HepG2 (cell line): ENCODE results near the gene ZC3H15. TPM values are rescaled to one million over a fixed set of nuclear protein-coding genes. Genes with fewer than 3 reads are reported as not detected.
A peak's percentile ranks its signal among the peaks of the same experiment; 100 is the strongest.

ENCODE experiments used
- ARID2 ChIP-seq: sonication (generic); formaldehyde crosslinking; IDR thresholded peaks from 2 replicates; pipeline ENCODE4 v1.8.1; 2022; ENCODE audit warnings: mild to moderate bottlenecking, missing genetic modification reagents, borderline replicate concordance
- GTF3A ChIP-seq: sonication (generic); formaldehyde crosslinking; conservative IDR thresholded peaks from 2 replicates; pipeline ENCODE4 v1.4.0; 2020; ENCODE audit warnings: mild to moderate bottlenecking, missing genetic modification reagents
- HOXA5 ChIP-seq: sonication (generic); formaldehyde crosslinking; IDR thresholded peaks from 2 replicates; pipeline ENCODE4 v1.4.0; 2020; ENCODE audit warnings: missing genetic modification reagents
- IRF2 ChIP-seq: IDR thresholded peaks from 2 replicates; pipeline ENCODE4 v1.6.1; 2018; ENCODE audit warnings: missing genetic modification reagents, missing compliant biosample characterization
- JUND ChIP-seq: sonication (generic); formaldehyde crosslinking; IDR thresholded peaks from 2 replicates; pipeline ENCODE4 v1.8.0; 2022; ENCODE audit warnings: mild to moderate bottlenecking, missing genetic modification reagents
- MIER3 ChIP-seq: IDR thresholded peaks from 2 replicates; pipeline ENCODE4 v1.6.1; 2016; ENCODE audit warnings: missing compliant biosample characterization, borderline replicate concordance
- MTA1 ChIP-seq: sonication (generic); formaldehyde crosslinking; IDR thresholded peaks from 2 replicates; pipeline ENCODE4 v1.4.0; 2020; ENCODE audit warnings: missing genetic modification reagents, mild to moderate bottlenecking, borderline replicate concordance
- NCOR1 ChIP-seq: fragments of 200-600 bp; sonication (generic); IDR thresholded peaks from 2 replicates; pipeline ENCODE4 v1.7.0; 2017; ENCODE audit warnings: antibody characterized with exemption, low read length, borderline replicate concordance
- NRL ChIP-seq: sonication (generic); formaldehyde crosslinking; IDR thresholded peaks from 2 replicates; pipeline ENCODE4 v1.5.0; 2020; ENCODE audit warnings: missing genetic modification reagents, mild to moderate bottlenecking, moderate library complexity, borderline replicate concordance
- PPARG ChIP-seq: conservative IDR thresholded peaks from 2 replicates; pipeline ENCODE4 v1.6.1; 2016; ENCODE audit warnings: missing biosample characterization, missing genetic modification reagents
- RBM22 ChIP-seq: fragments of 200-400 bp; formaldehyde crosslinking; optimal IDR thresholded peaks from 2 replicates; pipeline ENCODE3; 2017; ENCODE audit warnings: mild to moderate bottlenecking, low read length, moderate library complexity
- REPIN1 ChIP-seq: sonication (generic); formaldehyde crosslinking; IDR thresholded peaks from 2 replicates; pipeline ENCODE4 v1.8.0; 2022; ENCODE audit warnings: missing genetic modification reagents, low read depth, mild to moderate bottlenecking, borderline replicate concordance
- TCF7L2 ChIP-seq: IDR thresholded peaks from 2 replicates; pipeline ENCODE4 v1.6.1; 2011; ENCODE audit warnings: mild to moderate bottlenecking, low read depth, low read length, moderate library complexity
- THAP11 ChIP-seq: IDR thresholded peaks from 2 replicates; pipeline ENCODE4 v1.6.1; 2016; ENCODE audit warnings: missing biosample characterization, missing genetic modification reagents
- ZC3H4 ChIP-seq: sonication (generic); formaldehyde crosslinking; IDR thresholded peaks from 2 replicates; pipeline ENCODE4 v1.4.0; 2020; ENCODE audit warnings: missing genetic modification reagents, borderline replicate concordance
- ZNF264 ChIP-seq: sonication (generic); formaldehyde crosslinking; IDR thresholded peaks from 2 replicates; pipeline ENCODE4 v1.4.0; 2020; ENCODE audit warnings: missing genetic modification reagents
- ZNF564 ChIP-seq: sonication (generic); formaldehyde crosslinking; IDR thresholded peaks from 2 replicates; pipeline ENCODE4 v1.8.1; 2023; ENCODE audit warnings: mild to moderate bottlenecking, missing genetic modification reagents
- polyA plus RNA-seq, 8 experiments: library from polyadenylated mRNA; depleted of rRNA in 3 of 8; stranded (reverse) in 7 of 8; unstranded in 1 of 8; fragments of >200 nt; fragmentation: Illumina TruSeq in 4 of 8; extraction: Trizol in 4 of 8; gene quantifications; 2 replicates each; pipeline versions ENCODE4 v1.2.1 to v1.2.3, GENCODE V29; 2011 to 2016; ENCODE audit warnings: low read depth in 4 of 8, missing spikeins in 1 of 8, mixed read lengths in 1 of 8; ENCODE audit not compliant: insufficient read depth in 1 of 8
- total RNA-seq, 5 experiments: library from RNA; depleted of rRNA; stranded (reverse); fragments of >200 nt; fragmentation: Illumina TruSeq; extraction: Trizol; gene quantifications; 2 replicates each; pipeline ENCODE4 v1.2.3, GENCODE V29; 2016; ENCODE audit warnings: low read depth in 1 of 5
- TF ChIP-seq, protein P1 (sequence below): sonication (generic); formaldehyde crosslinking; IDR thresholded peaks from 2 replicates; pipeline ENCODE4 v1.4.0; 2020; ENCODE audit warnings: missing genetic modification reagents; ENCODE audit errors: not compliant biosample characterization
- TF ChIP-seq, protein P2 (sequence below): sonication (generic); formaldehyde crosslinking; IDR thresholded peaks from 2 replicates; pipeline ENCODE4 v1.4.0; 2020; ENCODE audit warnings: low read depth, missing genetic modification reagents
- TF ChIP-seq, protein P3 (sequence below): sonication (generic); formaldehyde crosslinking; IDR thresholded peaks from 2 replicates; pipeline ENCODE4 v1.8.0; 2022; ENCODE audit warnings: mild to moderate bottlenecking, missing genetic modification reagents, moderate library complexity
- TF ChIP-seq, protein P4 (sequence below): sonication (generic); formaldehyde crosslinking; IDR thresholded peaks from 2 replicates; pipeline ENCODE4 v1.9.0; 2021; ENCODE audit warnings: missing genetic modification reagents, borderline replicate concordance
- TF ChIP-seq, protein P5 (sequence below): sonication (generic); formaldehyde crosslinking; IDR thresholded peaks from 2 replicates; pipeline ENCODE4 v1.4.0; 2020; ENCODE audit warnings: mild to moderate bottlenecking, missing genetic modification reagents, borderline replicate concordance

ZC3H15 gene
- total and polyA plus RNA-seq, 2 of the 13 experiments (the other 11 are each of a cell fraction or from before 2014, with no cell fraction given), result 84.6 to 168 TPM

DNA sequence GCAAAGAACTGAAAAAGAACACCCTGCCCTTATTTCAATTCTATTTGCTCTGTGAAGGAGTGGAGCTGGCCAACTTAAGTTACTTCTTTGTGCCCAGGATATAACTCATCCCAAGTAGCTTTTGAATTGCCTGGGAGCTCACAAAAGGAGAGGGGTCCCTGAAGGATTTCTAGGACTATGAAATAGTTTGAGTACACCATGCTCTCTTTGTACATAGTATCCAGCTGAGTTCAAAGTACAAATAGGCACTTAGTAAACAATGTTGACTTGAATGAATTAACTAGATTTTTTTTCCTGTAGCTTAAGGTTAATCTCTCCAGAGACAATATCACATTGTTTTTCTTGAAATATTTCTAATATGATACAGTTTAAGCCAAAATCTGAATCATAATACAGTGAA, 47.7 kb downstream of the ZC3H15 start (continued):
- TF ChIP-seq NCOR1 (peak; percentile 86; the same call in 1 of the 2 replicates), ZC3H4 (no peak), TCF7L2 (no peak), PPARG (peak; percentile 82), ZNF264 (0 out of 2 replicates have a peak, but pooled peaks have one; percentile 14), GTF3A (CRISPR knock-in tag) (0 out of 2 replicates have a peak, but pooled peaks have one; percentile 36), MIER3 (CRISPR knock-in tag) (0 out of 2 replicates have a peak, but pooled peaks have one; percentile 30), ARID2 (CRISPR knock-in tag) (no peak), IRF2 (CRISPR knock-in tag) (peak; percentile 35; the same call in 1 of the 2 replicates), REPIN1 (CRISPR knock-in tag) (no peak), RBM22 (no peak), HOXA5 (CRISPR knock-in tag) (no peak), JUND (no peak), MTA1 (CRISPR knock-in tag) (no peak), THAP11 (CRISPR knock-in tag) (0 out of 2 replicates have a peak, but pooled peaks have one; percentile 26), ZNF564 (no peak), NRL (CRISPR knock-in tag) (no peak)
- TF ChIP-seq, protein P1, sequence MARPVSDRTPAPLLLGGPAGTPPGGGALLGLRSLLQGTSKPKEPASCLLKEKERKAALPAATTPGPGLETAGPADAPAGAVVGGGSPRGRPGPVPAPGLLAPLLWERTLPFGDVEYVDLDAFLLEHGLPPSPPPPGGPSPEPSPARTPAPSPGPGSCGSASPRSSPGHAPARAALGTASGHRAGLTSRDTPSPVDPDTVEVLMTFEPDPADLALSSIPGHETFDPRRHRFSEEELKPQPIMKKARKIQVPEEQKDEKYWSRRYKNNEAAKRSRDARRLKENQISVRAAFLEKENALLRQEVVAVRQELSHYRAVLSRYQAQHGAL, result no peak
- TF ChIP-seq, protein P2, sequence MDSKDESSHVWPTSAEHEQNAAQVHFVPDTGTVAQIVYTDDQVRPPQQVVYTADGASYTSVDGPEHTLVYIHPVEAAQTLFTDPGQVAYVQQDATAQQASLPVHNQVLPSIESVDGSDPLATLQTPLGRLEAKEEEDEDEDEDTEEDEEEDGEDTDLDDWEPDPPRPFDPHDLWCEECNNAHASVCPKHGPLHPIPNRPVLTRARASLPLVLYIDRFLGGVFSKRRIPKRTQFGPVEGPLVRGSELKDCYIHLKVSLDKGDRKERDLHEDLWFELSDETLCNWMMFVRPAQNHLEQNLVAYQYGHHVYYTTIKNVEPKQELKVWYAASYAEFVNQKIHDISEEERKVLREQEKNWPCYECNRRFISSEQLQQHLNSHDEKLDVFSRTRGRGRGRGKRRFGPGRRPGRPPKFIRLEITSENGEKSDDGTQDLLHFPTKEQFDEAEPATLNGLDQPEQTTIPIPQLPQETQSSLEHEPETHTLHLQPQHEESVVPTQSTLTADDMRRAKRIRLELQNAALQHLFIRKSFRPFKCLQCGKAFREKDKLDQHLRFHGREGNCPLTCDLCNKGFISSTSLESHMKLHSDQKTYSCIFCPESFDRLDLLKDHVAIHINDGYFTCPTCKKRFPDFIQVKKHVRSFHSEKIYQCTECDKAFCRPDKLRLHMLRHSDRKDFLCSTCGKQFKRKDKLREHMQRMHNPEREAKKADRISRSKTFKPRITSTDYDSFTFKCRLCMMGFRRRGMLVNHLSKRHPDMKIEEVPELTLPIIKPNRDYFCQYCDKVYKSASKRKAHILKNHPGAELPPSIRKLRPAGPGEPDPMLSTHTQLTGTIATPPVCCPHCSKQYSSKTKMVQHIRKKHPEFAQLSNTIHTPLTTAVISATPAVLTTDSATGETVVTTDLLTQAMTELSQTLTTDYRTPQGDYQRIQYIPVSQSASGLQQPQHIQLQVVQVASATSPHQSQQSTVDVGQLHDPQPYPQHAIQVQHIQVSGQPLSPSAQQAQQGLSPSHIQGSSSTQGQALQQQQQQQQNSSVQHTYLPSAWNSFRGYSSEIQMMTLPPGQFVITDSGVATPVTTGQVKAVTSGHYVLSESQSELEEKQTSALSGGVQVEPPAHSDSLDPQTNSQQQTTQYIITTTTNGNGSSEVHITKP, result no peak
- TF ChIP-seq, protein P3, sequence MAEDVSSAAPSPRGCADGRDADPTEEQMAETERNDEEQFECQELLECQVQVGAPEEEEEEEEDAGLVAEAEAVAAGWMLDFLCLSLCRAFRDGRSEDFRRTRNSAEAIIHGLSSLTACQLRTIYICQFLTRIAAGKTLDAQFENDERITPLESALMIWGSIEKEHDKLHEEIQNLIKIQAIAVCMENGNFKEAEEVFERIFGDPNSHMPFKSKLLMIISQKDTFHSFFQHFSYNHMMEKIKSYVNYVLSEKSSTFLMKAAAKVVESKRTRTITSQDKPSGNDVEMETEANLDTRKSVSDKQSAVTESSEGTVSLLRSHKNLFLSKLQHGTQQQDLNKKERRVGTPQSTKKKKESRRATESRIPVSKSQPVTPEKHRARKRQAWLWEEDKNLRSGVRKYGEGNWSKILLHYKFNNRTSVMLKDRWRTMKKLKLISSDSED (CRISPR knock-in tag), result no peak
- TF ChIP-seq, protein P4, sequence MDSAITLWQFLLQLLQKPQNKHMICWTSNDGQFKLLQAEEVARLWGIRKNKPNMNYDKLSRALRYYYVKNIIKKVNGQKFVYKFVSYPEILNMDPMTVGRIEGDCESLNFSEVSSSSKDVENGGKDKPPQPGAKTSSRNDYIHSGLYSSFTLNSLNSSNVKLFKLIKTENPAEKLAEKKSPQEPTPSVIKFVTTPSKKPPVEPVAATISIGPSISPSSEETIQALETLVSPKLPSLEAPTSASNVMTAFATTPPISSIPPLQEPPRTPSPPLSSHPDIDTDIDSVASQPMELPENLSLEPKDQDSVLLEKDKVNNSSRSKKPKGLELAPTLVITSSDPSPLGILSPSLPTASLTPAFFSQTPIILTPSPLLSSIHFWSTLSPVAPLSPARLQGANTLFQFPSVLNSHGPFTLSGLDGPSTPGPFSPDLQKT, result no peak
- TF ChIP-seq, protein P5, sequence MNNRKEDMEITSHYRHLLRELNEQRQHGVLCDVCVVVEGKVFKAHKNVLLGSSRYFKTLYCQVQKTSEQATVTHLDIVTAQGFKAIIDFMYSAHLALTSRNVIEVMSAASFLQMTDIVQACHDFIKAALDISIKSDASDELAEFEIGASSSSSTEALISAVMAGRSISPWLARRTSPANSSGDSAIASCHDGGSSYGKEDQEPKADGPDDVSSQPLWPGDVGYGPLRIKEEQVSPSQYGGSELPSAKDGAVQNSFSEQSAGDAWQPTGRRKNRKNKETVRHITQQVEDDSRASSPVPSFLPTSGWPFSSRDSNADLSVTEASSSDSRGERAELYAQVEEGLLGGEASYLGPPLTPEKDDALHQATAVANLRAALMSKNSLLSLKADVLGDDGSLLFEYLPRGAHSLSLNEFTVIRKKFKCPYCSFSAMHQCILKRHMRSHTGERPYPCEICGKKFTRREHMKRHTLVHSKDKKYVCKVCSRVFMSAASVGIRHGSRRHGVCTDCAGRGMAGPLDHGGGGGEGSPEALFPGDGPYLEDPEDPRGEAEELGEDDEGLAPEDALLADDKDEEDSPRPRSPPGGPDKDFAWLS (CRISPR knock-in tag), result no peak
